Non-pigmented ciliary epithelial cell (primary cell): ENCODE data around the gene CCL4.
"Not testable (repeated sequence)": the region's sequence is repeated elsewhere in the genome, so short reads cannot be mapped to it uniquely, and the experiment has no call there.

ENCODE experiments used
- DNase-seq: peaks from one replicate; pipeline ENCODE4 v3.0.0-alpha.2; 2010; ENCODE audit warnings: low read depth

The CCL4 gene

DNA sequence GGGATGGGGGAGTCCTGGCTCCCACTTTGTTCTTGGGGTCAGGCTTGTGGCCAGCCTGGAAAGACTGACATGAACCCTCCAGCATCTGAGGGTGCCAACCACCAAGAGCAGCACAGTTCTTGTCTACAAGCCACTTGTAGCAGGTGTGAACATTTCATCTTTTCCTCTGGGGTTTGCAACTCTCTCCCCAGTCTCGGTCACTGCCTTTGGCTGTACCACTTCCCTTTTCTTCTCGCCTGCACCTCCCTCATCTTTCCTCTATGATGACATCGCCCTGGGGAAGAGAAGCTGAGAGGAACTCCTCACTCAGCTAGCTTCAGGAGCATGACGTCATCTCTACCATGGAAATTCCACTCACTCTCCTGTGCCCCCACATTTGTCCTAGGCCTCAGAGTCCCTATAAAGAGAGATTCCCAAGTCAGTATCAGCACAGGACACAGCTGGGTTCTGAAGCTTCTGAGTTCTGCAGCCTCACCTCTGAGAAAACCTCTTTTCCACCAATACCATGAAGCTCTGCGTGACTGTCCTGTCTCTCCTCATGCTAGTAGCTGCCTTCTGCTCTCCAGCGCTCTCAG lies at the start of gene CCL4:
Gene CCL4, plus strand, starts transcription at position 427 of the 575 bp plus-strand sequence. Its CDS starts 79 bp downstream, at position 506.
- not testable (repeated sequence) for DNase-seq

- no peak for DNase-seq
These were observed 48.5 kb upstream of the CCL4 start for GRCh38 chr17:36055171-36055570.

- DNase-seq = no peak
These were observed 47.6 kb upstream of the CCL4 start for GRCh38 chr17:36055921-36056520.

DNA sequence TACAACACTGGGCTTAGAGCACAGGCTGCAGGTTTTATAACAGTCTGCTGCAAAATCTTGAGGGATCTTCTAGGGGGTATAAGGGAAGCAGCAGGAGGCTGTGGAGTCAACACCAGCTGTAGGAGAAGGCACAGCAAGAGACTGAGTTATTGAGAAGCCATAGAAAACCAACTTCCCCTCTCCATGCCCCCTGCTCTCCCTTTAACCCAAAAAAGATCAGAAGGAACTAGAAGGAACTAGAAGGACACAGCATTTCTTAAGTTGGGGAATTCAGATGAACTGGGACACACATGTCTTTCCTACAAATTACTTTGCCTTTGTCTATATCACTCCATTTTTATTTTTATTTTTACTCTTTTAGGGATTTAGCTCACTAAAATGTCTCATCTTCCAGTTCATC lies 45.7 kb upstream of the CCL4 start:
- DNase-seq = no peak

GRCh38 chr17:36059406-36059805 lies 44.2 kb upstream of the CCL4 start:
- DNase-seq = no peak

DNA sequence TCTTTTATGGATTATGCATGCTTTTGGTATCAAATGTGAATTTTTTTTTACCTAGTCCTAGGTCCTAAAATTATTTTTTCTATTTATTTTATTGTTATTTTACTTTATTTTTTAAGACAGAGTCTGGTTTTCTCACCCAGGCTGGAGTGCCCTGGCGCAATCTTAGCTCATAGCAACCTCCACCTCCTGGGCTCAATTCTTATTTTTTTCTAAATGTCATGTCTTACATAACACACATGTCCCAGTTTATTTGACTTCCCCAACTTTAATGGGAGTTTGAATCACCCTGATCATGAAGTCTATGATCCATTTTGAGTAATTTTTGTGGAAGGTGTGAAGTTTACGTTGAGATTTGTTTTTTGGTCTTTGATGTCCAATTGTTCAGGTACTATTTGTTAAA lies 42.8 kb upstream of the CCL4 start:
- no peak for DNase-seq

GRCh38 chr17:36063786-36064541 lies 39.7 kb upstream of the CCL4 start, which contains the start of gene CCL18:
Gene CCL18 (plus strand): TSS chr17:36064272. CDS start chr17:36064343, 71 bp downstream.
- no peak for DNase-seq

DNA sequence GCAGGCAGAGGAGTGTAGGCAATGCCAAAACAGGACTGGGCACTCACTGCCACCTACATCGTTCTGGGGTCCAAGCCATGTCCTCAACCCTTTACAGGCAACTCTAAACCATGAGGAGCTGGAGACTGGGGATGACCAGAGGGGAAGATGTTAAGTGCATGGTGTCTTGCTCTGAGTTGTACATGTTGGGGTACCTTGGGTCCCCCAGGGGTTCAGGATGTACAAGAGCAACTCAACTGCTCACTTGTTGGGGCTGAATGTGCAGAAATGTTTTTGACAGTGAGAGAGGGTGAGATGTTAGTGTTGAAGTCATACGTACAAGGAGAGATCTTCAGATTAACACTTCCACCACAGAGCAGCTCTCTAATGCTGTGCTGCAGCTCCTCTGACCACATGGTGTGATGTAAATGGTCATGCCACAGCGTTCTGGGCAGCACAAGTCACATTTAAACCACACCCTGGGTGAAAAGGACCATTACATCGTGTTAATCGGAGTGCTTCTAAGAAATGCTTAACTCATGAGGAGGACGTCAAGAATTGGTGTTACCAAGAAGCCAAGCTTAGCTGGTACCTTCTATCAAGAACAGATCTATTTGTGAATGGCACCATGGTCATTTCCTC lies 37.2 kb upstream of the CCL4 start:
- no peak for DNase-seq

- no peak for DNase-seq
These were observed 35.1 kb upstream of the CCL4 start for GRCh38 chr17:36068524-36068923.

GRCh38 chr17:36069136-36069535 lies 34.5 kb upstream of the CCL4 start:
- DNase-seq = no peak

DNA sequence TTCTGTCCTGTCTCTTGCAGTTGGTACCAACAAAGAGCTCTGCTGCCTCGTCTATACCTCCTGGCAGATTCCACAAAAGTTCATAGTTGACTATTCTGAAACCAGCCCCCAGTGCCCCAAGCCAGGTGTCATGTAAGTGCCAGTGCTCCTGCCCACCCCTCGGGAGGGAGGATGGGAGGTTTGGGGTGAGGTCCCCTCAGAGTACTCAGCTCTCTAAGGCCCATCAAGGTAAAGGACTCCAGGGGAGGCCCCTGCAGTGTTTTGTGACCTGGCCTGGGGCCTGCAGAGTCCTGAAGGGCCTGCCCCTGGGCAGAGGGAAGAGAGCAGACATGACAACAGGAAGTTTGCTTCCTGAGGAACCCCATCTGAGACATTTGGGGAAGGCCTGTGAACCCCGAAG lies 33.2 kb upstream of the CCL4 start:
- DNase-seq = no peak

GRCh38 chr17:36071751-36072150 lies 31.9 kb upstream of the CCL4 start:
- DNase-seq = no peak

GRCh38 chr17:36072431-36073121 lies 31.1 kb upstream of the CCL4 start:
- no peak for DNase-seq

- no peak for DNase-seq
These were observed 29.3 kb upstream of the CCL4 start for GRCh38 chr17:36074365-36074764.

- DNase-seq = not testable (repeated sequence)
These were observed 21.8 kb upstream of the CCL4 start for GRCh38 chr17:36081681-36082471.

DNA sequence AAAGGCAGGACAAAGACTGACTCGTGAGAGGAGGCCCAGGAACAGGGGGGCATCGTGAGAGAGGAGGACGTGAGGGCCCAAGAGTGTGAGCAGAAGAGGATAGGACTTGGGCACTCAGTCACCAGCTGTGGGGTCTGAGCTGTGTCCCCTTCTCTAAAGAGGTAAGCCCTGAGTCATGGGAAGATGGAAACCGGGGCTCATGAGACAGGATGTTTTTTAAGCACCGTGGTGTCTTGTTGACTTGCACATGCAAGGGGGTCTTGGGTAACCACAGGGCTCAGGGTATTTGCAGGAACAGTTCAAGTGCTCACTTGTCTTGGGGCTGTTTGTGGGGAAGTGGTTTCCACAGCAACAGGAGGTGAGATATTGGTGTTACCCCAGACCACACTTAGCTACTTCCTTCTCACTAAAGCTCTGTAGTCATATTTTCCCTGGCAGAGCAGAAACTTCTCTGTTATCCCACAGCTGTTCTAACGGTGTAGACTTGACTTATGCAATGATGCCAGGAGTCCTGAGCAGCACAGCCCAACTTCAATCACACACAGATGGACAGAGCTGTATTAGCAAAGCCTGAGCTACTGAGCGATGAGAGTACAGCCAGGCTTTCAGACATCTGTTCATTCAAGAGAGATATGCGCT lies 21.0 kb upstream of the CCL4 start:
- DNase-seq = not testable (repeated sequence)

DNA sequence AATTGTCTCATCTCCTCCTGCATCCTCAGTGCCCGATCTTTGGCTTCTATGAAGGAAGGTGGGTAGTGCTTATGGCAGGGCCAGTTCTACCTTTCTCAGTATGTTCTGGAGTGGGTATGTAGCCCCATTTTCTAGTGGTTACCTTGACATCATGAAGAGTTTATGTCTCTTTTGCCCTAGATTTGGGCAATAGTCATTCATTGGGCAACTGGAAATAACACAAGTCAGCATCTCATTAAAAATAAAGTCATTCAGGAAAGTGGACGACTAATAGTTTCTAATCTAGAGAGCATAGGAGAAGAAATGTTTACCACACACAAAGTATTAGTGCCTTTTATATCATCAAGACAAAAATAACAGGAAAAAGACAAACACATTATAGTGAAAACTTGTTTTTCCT lies 19.9 kb upstream of the CCL4 start:
- not testable (repeated sequence) for DNase-seq

GRCh38 chr17:36085765-36086164 lies 17.9 kb upstream of the CCL4 start:
- no peak for DNase-seq

GRCh38 chr17:36086791-36087190 lies 16.8 kb upstream of the CCL4 start:
- no peak for DNase-seq

DNA sequence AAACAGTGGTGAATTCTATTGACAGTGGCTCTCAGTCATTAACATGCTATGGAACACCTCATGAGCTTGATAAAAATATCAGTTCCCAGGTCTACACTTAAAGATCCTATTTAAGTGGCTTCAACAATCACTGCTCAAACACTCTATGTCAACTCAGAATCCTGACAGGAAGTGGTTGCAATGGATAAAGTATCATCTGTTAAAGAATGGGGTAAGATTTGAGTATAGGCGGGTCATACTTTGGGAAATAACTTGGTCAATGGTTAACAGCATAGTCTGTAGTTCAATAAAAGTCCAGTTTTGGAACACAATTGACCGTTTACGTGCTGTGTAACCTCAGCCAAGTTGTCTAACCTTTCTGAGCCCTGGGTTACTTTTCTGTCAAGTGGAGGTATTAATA lies 16.2 kb upstream of the CCL4 start:
- DNase-seq = not testable (repeated sequence)
